Osteoblast (primary cell): ENCODE data around the gene CRB1. TPM values are rescaled to one million over a fixed set of nuclear protein-coding genes. Genes with fewer than 3 reads are reported as not detected.

Experiments
- DNase-seq: peaks from one replicate; pipeline ENCODE4 v3.0.0; 2011; ENCODE audit warnings: low spot score, mixed read lengths; ENCODE audit not compliant: insufficient read length; ENCODE audit errors: missing footprints
- H2AFZ ChIP-seq: 2 replicates; pipeline ENCODE4 v1.6.0; 2011; ENCODE audit warnings: mild to moderate bottlenecking, low read length
- H3K27ac ChIP-seq: 2 replicates; pipeline ENCODE4 v1.5.1; 2011; ENCODE audit warnings: mild to moderate bottlenecking, low read depth, low read length, moderate library complexity
- H3K27me3 ChIP-seq: 2 replicates; pipeline ENCODE4 v1.6.0; 2012; ENCODE audit warnings: mild to moderate bottlenecking, control low read depth, inconsistent platforms, low read length, moderate library complexity; ENCODE audit not compliant: insufficient read depth
- H3K36me3 ChIP-seq: 2 replicates; pipeline ENCODE4 v1.5.1; 2011; ENCODE audit warnings: mild to moderate bottlenecking, low read length, control low read depth, moderate library complexity; ENCODE audit not compliant: insufficient read depth
- H3K4me1 ChIP-seq: 2 replicates; pipeline ENCODE4 v1.5.1; 2011; ENCODE audit warnings: mild to moderate bottlenecking, low read length, control low read depth, moderate library complexity; ENCODE audit not compliant: insufficient read depth
- H3K4me2 ChIP-seq: 2 replicates; pipeline ENCODE4 v1.6.0; 2011; ENCODE audit warnings: mild to moderate bottlenecking, low read length; ENCODE audit not compliant: insufficient read depth
- H3K4me3 ChIP-seq: fragments of 200-600 bp; sonication (generic); 3 replicates; pipeline ENCODE4 v1.5.1; 2012; ENCODE audit warnings: mild to moderate bottlenecking, low read length, inconsistent platforms; ENCODE audit not compliant: insufficient read depth
- H3K79me2 ChIP-seq: 2 replicates; pipeline ENCODE4 v1.6.0; 2012; ENCODE audit warnings: mild to moderate bottlenecking, low read length, control low read depth, inconsistent platforms; ENCODE audit not compliant: insufficient read depth
- H3K9me3 ChIP-seq: 2 replicates; pipeline ENCODE4 v1.5.1; 2011; ENCODE audit warnings: low read depth, low read length, control low read depth
- H4K20me1 ChIP-seq: 2 replicates; pipeline ENCODE4 v1.6.0; 2012; ENCODE audit warnings: mild to moderate bottlenecking, low read length, control low read depth; ENCODE audit not compliant: insufficient read depth
- CTCF ChIP-seq: IDR thresholded peaks from 2 replicates; pipeline ENCODE4 v1.5.1; 2011; ENCODE audit warnings: mild to moderate bottlenecking, low read depth, low read length, moderate library complexity; ENCODE audit errors: extremely low read depth
- total RNA-seq: library from RNA; depleted of rRNA; stranded (reverse); fragments of >200 nt; gene quantifications from 2 replicates; pipeline ENCODE4 v1.2.3, GENCODE V29; 2012

Gene CRB1
- total RNA-seq, 1 donor: not detected

GRCh38 chr1:197307551-197307950, 39.5 kb downstream of the CRB1 start:
- Histone ChIP-seq H3K79me2 (no peaks in the 10 kb centered on the region), H3K4me3 (no peak overlapping the region), H4K20me1 (no peaks in the 10 kb centered on the region), H3K27ac (no peak overlapping the region), H3K4me1 (peaks cover 4% of the 10 kb centered on the region), H3K4me2 (no peak overlapping the region), H3K9me3 (no peaks in the 10 kb centered on the region), H3K27me3 (no peaks in the 10 kb centered on the region), H2AFZ (no peak overlapping the region), H3K36me3 (no peaks in the 10 kb centered on the region)
- TF ChIP-seq CTCF: no peak
- DNase-seq: no peak

DNA sequence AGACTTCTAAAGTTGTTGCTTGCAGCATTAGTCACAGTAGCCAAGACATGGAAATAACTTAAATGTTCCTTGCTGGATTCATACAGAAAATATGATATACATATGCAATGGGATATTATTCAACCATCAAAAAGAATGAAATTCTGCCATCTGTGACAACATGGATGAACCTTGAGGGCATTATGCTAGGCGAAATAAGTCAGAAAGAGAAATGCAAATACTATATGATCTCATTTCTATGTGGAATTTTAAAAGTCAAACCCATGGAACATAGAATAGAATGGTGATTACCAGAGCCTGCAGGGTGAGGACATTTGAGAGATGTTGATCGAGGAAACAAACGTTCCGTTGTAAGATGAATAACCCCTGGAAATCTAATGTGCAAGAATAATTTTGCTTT, 43.0 kb downstream of the CRB1 start:
- DNase-seq: no peak
- H3K9me3 ChIP-seq: no peaks in the 10 kb centered on the region

GRCh38 chr1:197312163-197312562, 44.1 kb downstream of the CRB1 start:
- Histone ChIP-seq H3K4me3 (no peak overlapping the region), H3K9me3 (no peaks in the 10 kb centered on the region), H3K27ac (no peak overlapping the region), H3K79me2 (no peaks in the 10 kb centered on the region), H2AFZ (no peak overlapping the region), H3K4me1 (no peaks in the 10 kb centered on the region), H3K27me3 (no peaks in the 10 kb centered on the region), H3K4me2 (no peak overlapping the region), H4K20me1 (no peaks in the 10 kb centered on the region), H3K36me3 (no peaks in the 10 kb centered on the region)
- no peak for TF ChIP-seq CTCF
- DNase-seq: no peak

More for the DNA sequence above, 43.0 kb downstream of the CRB1 start:
- TF ChIP-seq CTCF: no peak
- no peak overlapping the region for H3K4me2 ChIP-seq
- no peaks in the 10 kb centered on the region for H4K20me1 ChIP-seq
- no peaks in the 10 kb centered on the region for H3K36me3 ChIP-seq
- H3K27ac ChIP-seq: no peak overlapping the region
- no peaks in the 10 kb centered on the region for H3K79me2 ChIP-seq
- no peaks in the 10 kb centered on the region for H3K27me3 ChIP-seq
- H3K4me1 ChIP-seq: no peaks in the 10 kb centered on the region
- no peak overlapping the region for H3K4me3 ChIP-seq
- H2AFZ ChIP-seq: no peak overlapping the region

- Histone ChIP-seq H3K4me1 (no peaks in the 10 kb centered on the region), H3K4me3 (no peak overlapping the region), H3K27me3 (no peaks in the 10 kb centered on the region), H3K36me3 (no peaks in the 10 kb centered on the region), H3K27ac (no peak overlapping the region), H4K20me1 (no peaks in the 10 kb centered on the region), H3K4me2 (no peak overlapping the region), H3K9me3 (no peaks in the 10 kb centered on the region), H2AFZ (no peak overlapping the region), H3K79me2 (no peaks in the 10 kb centered on the region)
- TF ChIP-seq CTCF: no peak
- DNase-seq: no peak
These were observed 45.7 kb downstream of the CRB1 start for GRCh38 chr1:197313713-197314112.
